ENCODE results near the gene ATE1.

DNA sequence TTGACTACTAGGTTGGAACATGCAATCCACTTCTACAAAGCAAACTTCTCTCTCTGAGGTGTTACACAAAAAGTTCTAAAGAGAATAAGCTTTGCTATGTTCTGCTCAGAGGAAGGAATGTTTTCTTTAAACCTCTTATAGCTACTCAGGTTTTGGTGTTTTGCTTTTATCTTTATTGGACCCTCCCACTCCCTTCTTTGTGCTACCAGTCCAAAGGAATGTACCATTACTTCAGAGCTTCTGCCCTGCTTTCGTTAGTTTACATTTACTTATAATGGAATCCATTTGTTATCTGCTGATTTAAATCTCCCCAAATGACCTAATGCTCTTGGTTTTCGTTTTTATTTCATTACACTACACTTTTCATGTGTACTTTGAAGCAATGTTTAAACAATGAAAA is 154.9 kb downstream of the ATE1 start:
- TF ChIP-seq, protein P1, sequence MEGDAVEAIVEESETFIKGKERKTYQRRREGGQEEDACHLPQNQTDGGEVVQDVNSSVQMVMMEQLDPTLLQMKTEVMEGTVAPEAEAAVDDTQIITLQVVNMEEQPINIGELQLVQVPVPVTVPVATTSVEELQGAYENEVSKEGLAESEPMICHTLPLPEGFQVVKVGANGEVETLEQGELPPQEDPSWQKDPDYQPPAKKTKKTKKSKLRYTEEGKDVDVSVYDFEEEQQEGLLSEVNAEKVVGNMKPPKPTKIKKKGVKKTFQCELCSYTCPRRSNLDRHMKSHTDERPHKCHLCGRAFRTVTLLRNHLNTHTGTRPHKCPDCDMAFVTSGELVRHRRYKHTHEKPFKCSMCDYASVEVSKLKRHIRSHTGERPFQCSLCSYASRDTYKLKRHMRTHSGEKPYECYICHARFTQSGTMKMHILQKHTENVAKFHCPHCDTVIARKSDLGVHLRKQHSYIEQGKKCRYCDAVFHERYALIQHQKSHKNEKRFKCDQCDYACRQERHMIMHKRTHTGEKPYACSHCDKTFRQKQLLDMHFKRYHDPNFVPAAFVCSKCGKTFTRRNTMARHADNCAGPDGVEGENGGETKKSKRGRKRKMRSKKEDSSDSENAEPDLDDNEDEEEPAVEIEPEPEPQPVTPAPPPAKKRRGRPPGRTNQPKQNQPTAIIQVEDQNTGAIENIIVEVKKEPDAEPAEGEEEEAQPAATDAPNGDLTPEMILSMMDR (IDR thresholded peaks at IDR 0.05; ENCODE audit: low read length) = no peak
- TF ChIP-seq EZH2 (IDR thresholded peaks at IDR 0.05; ENCODE audit: borderline replicate concordance, low read length) = no peak

Measured in OCI-LY1 (cell line).